Gastrocnemius medialis (tissue), 4 donors: ENCODE measurements around the gene LRRC8A. TPM values are rescaled to one million over a fixed set of nuclear protein-coding genes. Genes with fewer than 3 reads are reported as not detected.
A peak's percentile ranks its signal among the peaks of the same experiment; 100 is the strongest.

Experiments
- ATAC-seq, 2 donors: fragments of 150-250 bp; one replicate each; pipeline ENCODE4 v1.9.1; 2016
- DNase-seq, 2 donors: peaks; one replicate each; pipeline ENCODE4 v3.0.0-alpha.2; 2019
- H3K27ac ChIP-seq, 4 donors: fragments of 200-600 bp; sonication (generic); 1 replicate in 1 of 4; 2 replicates in 3 of 4; pipeline ENCODE4 v1.5.1; 2016 to 2018; ENCODE audit warnings: mild to moderate bottlenecking in 2 of 4, moderate library complexity in 1 of 4
- H3K27me3 ChIP-seq, 3 donors: fragments of 200-600 bp; sonication (generic) in 2 of 3; 1 replicate in 1 of 3; 2 replicates in 2 of 3; pipeline versions ENCODE4 v1.5.1 to v1.6.0; 2016 to 2019; ENCODE audit warnings: mild to moderate bottlenecking in 1 of 3, moderate library complexity in 1 of 3
- H3K36me3 ChIP-seq, 2 donors: fragments of 200-600 bp; sonication (generic) in 1 of 2; one replicate each; pipeline ENCODE4 v1.5.1; 2017 to 2018
- H3K4me1 ChIP-seq, 2 donors: fragments of 200-600 bp; sonication (generic) in 1 of 2; one replicate each; pipeline ENCODE4 v1.5.1; 2016 to 2017; ENCODE audit warnings: mild to moderate bottlenecking in 2 of 2
- H3K4me3 ChIP-seq, 4 donors: fragments of 200-600 bp; sonication (generic) in 3 of 4; 1 replicate in 1 of 4; 2 replicates in 3 of 4; pipeline ENCODE4 v1.5.1; 2016 to 2019; ENCODE audit warnings: mild to moderate bottlenecking in 2 of 4
- H3K9me3 ChIP-seq, 3 donors: fragments of 200-600 bp; sonication (generic) in 2 of 3; 1 replicate in 1 of 3; 2 replicates in 2 of 3; pipeline ENCODE4 v1.5.1; 2016 to 2019
- POLR2A ChIP-seq, 2 donors: fragments of 450-650 bp; IDR thresholded peaks; one replicate each; pipeline ENCODE4 v1.6.1; 2017; ENCODE audit warnings: antibody characterized with exemption in 2 of 2, mild to moderate bottlenecking in 2 of 2, moderate library complexity in 2 of 2
- in situ Hi-C, 4 donors: fragments of 200-750 bp; cut with MboI; loops; one replicate each; pipeline versions ENCODE4 v1.15.0 to v1.8.0; 2017; ENCODE audit warnings: low sequenced_read_pairs in 4 of 4
- intact Hi-C: fragments of 100-400 bp; cut with DNase I; formaldehyde crosslinking; loops from one replicate; pipeline ENCODE4 v1.15.1; 2023; ENCODE audit warnings: low total_unique reads
- total RNA-seq, 4 donors: library from RNA; depleted of rRNA; stranded (reverse); fragments of >200 nt; gene quantifications; one replicate each; pipeline versions ENCODE4 v1.1.0 to v1.2.3, GENCODE V29; 2016
- TF ChIP-seq, protein P1 (sequence below), 5 experiments: fragments of 450-650 bp in 3 of 5; fragments of 200-600 bp in 2 of 5; sonication (generic) in 2 of 5; IDR thresholded peaks in 4 of 5; conservative IDR thresholded peaks in 1 of 5; 1 replicate in 4 of 5; 2 replicates in 1 of 5; pipeline ENCODE4 v1.5.1; 2016 to 2019; ENCODE audit warnings: antibody characterized with exemption in 5 of 5, mild to moderate bottlenecking in 3 of 5, moderate library complexity in 3 of 5

LRRC8A gene
- total RNA-seq, 4 donors from 2014 or later = 24.4 to 28.4 (median 27.0) TPM

DNA sequence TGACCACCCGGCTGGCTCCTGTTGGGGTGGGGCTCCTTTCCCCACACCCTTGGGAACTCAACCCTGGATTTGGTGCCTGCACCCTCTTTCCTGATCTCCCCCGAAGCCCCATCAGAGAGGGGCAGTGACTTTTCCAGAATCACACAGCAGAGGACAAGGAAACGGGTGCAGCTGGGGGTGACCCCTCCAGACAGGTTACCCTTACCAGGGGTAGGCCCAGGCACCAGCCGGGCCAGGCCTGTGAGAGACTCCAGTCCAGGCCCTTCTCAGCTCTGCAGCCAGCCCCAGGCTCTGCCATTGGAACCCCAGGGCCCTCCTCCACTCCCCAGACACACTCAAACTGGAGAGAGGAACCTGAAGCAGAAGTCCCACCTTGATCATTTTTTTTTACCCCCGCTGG lies 19.9 kb downstream of the LRRC8A start:
- H3K4me1 ChIP-seq = peaks cover 4 to 13% of the 10 kb centered on the region in 2 donors

GRCh38 chr9:128902351-128903078 lies 20.6 kb downstream of the LRRC8A start:
- intact Hi-C loops = loop anchor here (1.0 kb wide), 1 partner anchor 38 kb away; no protein-coding TSS in a partner anchor
- Histone ChIP-seq H3K36me3 (peaks cover 0 to 20% of the 10 kb centered on the region in 2 donors), H3K27ac (peak overlapping the region; percentile 55 to 68 (median 62)), H3K4me1 (peaks cover 4 to 13% of the 10 kb centered on the region in 2 donors), H3K9me3 (no peaks in the 10 kb centered on the region), H3K27me3 (no peaks in the 10 kb centered on the region), H3K4me3 (no peak overlapping the region)
- TF ChIP-seq, protein P1, sequence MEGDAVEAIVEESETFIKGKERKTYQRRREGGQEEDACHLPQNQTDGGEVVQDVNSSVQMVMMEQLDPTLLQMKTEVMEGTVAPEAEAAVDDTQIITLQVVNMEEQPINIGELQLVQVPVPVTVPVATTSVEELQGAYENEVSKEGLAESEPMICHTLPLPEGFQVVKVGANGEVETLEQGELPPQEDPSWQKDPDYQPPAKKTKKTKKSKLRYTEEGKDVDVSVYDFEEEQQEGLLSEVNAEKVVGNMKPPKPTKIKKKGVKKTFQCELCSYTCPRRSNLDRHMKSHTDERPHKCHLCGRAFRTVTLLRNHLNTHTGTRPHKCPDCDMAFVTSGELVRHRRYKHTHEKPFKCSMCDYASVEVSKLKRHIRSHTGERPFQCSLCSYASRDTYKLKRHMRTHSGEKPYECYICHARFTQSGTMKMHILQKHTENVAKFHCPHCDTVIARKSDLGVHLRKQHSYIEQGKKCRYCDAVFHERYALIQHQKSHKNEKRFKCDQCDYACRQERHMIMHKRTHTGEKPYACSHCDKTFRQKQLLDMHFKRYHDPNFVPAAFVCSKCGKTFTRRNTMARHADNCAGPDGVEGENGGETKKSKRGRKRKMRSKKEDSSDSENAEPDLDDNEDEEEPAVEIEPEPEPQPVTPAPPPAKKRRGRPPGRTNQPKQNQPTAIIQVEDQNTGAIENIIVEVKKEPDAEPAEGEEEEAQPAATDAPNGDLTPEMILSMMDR (IDR thresholded peaks at IDR 0.05 in 4 of 5, conservative IDR thresholded peaks at IDR 0.05 in 1 of 5) = no peak
- peak; percentile 17 to 46 for TF ChIP-seq POLR2A (IDR thresholded peaks at IDR 0.05)
- in situ Hi-C loops = no loop called here
- ATAC-seq (peak; percentile 51 to 59), DNase-seq (no peak)

More for the DNA sequence above, 19.9 kb downstream of the LRRC8A start:
- Histone ChIP-seq H3K9me3 (no peaks in the 10 kb centered on the region), H3K4me3 (no peak overlapping the region), H3K27ac (peak overlapping the region; percentile 44 to 68 (median 62)), H3K27me3 (no peaks in the 10 kb centered on the region), H3K36me3 (peaks cover 0 to 20% of the 10 kb centered on the region in 2 donors)
- intact Hi-C loops (loop anchor here (1.0 kb wide), 1 partner anchor 38 kb away; no protein-coding TSS in a partner anchor), in situ Hi-C loops (no loop called here)
- ATAC-seq = no peak
- no peak for DNase-seq
- TF ChIP-seq, protein P1 (IDR thresholded peaks at IDR 0.05 in 4 of 5, conservative IDR thresholded peaks at IDR 0.05 in 1 of 5) = no peak
- TF ChIP-seq POLR2A (IDR thresholded peaks at IDR 0.05) = no peak

DNA sequence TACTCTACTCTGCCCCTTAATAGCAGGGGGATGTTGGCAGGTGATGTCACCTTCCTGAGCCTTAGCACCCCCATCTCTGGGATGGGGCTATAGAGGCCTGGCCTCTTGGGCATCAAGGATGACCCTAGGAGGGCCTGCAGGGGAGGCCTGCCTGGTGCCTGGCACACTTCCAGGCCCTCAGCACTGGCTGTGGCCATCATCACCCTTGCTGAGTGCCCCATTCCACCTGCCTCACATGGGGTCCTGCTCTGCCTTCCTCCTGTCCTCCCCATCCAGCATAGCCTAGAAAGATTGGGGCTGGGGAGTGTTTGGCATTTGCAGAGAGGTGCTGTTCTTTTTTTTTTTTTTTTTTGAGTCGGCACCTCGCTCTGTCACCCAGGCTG lies 21.1 kb downstream of the LRRC8A start:
- H3K27me3 ChIP-seq = no peaks in the 10 kb centered on the region
- H3K9me3 ChIP-seq = no peaks in the 10 kb centered on the region
- H3K27ac ChIP-seq = peak overlapping the region; percentile 55 to 68 (median 62)
- no peak overlapping the region for H3K4me3 ChIP-seq
- DNase-seq (no peak), ATAC-seq (no peak)
- peaks cover 4 to 13% of the 10 kb centered on the region in 2 donors for H3K4me1 ChIP-seq
- intact Hi-C loops (no loop called here), in situ Hi-C loops (no loop called here)
- TF ChIP-seq, protein P1 (IDR thresholded peaks at IDR 0.05 in 4 of 5, conservative IDR thresholded peaks at IDR 0.05 in 1 of 5) = no peak
- no peak for TF ChIP-seq POLR2A (IDR thresholded peaks at IDR 0.05)
- H3K36me3 ChIP-seq = peaks cover 0 to 25% of the 10 kb centered on the region in 2 donors

DNA sequence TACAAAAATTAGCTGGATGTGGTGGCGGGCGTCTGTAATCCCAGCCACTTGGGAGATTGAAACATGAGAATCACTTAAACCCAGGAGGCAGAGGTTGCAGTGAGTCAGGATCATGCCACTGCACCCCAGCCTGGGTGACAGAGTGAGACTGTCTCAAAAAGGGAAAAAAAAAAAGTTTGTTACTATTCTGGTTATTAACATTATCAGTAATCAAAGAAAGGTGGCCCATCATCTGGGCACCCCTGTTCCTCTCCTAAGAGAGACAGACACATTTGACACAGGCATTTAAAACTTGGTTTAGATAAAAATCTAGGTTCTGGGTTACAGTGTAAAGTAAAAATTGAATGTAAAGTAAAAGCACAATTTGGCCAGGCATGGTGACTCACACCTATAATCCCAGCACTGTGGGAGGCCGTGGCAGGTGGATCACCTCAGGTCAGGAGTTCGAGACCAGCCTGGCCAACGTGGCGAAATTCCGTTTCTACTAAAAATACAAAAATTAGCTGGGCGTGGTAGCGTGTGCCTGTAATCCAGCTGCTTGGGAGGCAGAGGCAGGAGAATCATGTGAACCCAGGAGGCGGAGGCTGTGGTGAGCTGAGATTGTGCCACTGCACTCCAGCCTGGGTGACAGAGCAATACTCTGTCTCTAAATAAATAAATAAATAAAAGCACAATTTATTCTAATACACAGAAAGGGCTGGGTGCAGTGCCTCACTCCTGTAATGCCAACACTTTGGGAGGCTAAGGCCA lies 22.1 kb downstream of the LRRC8A start:
- ATAC-seq = no peak

More for the DNA sequence above, 22.1 kb downstream of the LRRC8A start:
- DNase-seq = no peak
- Histone ChIP-seq H3K36me3 (peaks cover 0 to 26% of the 10 kb centered on the region in 2 donors), H3K27me3 (no peaks in the 10 kb centered on the region), H3K27ac (peak overlapping the region in 3 of 4 donors; percentile 48 to 68 (median 60)), H3K9me3 (no peaks in the 10 kb centered on the region), H3K4me1 (peaks cover 4 to 13% of the 10 kb centered on the region in 2 donors), H3K4me3 (no peak overlapping the region)
- in situ Hi-C loops = no loop called here
- TF ChIP-seq POLR2A (IDR thresholded peaks at IDR 0.05) = no peak
- TF ChIP-seq, protein P1 (IDR thresholded peaks at IDR 0.05 in 4 of 5, conservative IDR thresholded peaks at IDR 0.05 in 1 of 5) = no peak
- intact Hi-C loops = no loop called here
